Neural cell (in vitro differentiated cells): ENCODE data around the gene PDE6C.

Experiments
- CTCF ChIP-seq: fragments of 450-650 bp; IDR thresholded peaks from 2 replicates; pipeline ENCODE4 v1.5.1; 2014; ENCODE audit warnings: antibody characterized with exemption, mild to moderate bottlenecking, moderate library complexity; ENCODE audit not compliant: poor library complexity, severe bottlenecking
- EP300 ChIP-seq: fragments of 450-650 bp; conservative IDR thresholded peaks from 2 replicates; pipeline ENCODE4 v1.6.1; 2014; ENCODE audit warnings: antibody characterized with exemption, mild to moderate bottlenecking, moderate library complexity; ENCODE audit not compliant: poor library complexity, severe bottlenecking
- EZH2 ChIP-seq: fragments of 200-600, 300-800 bp; shearing (Covaris generic), sonication (generic); IDR thresholded peaks from 2 replicates; pipeline ENCODE4 v1.6.1; 2014; ENCODE audit warnings: antibody characterized with exemption, low read length, borderline replicate concordance, mild to moderate bottlenecking; ENCODE audit not compliant: insufficient read depth, poor library complexity, severe bottlenecking
- MXI1 ChIP-seq: fragments of 450-650 bp; conservative IDR thresholded peaks from 2 replicates; pipeline ENCODE4 v1.6.1; 2014; ENCODE audit warnings: antibody characterized with exemption, mild to moderate bottlenecking; ENCODE audit not compliant: poor library complexity, severe bottlenecking
- POLR2AphosphoS5 ChIP-seq: IDR thresholded peaks from 2 replicates; pipeline ENCODE4 v1.6.1; 2012
- SMC3 ChIP-seq: fragments of 450-650 bp; conservative IDR thresholded peaks from 2 replicates; pipeline ENCODE4 v1.6.1; 2014; ENCODE audit warnings: antibody characterized with exemption, mild to moderate bottlenecking, moderate library complexity; ENCODE audit not compliant: poor library complexity

GRCh38 chr10:93703066-93703465 is 90.7 kb downstream of the PDE6C start:
- TF ChIP-seq SMC3 (no peak), CTCF (no peak), EZH2 (no peak), POLR2AphosphoS5 (no peak), EP300 (no peak), MXI1 (no peak)
